ENCODE results near the gene XCL2.
A peak's percentile ranks its signal among the peaks of the same experiment; 100 is the strongest.

Gene XCL2

GRCh38 chr1:168509210-168509609 lies 34.6 kb downstream of the XCL2 start:
- no peak for DNase-seq
- TF ChIP-seq POLR2A (IDR thresholded peaks at IDR 0.05; ENCODE audit: low read length) (no peak), GATA1 (IDR thresholded peaks at IDR 0.05; ENCODE audit: low read depth, low read length) (no peak)

GRCh38 chr1:168507828-168508227 lies 36.0 kb downstream of the XCL2 start:
- no peak for TF ChIP-seq POLR2A (IDR thresholded peaks at IDR 0.05; ENCODE audit: low read length)
- TF ChIP-seq GATA1 (IDR thresholded peaks at IDR 0.05; ENCODE audit: low read depth, low read length), result no peak
- no peak for DNase-seq

GRCh38 chr1:168507231-168507630 lies 36.6 kb downstream of the XCL2 start:
- TF ChIP-seq POLR2A (IDR thresholded peaks at IDR 0.05; ENCODE audit: low read length) (no peak), GATA1 (IDR thresholded peaks at IDR 0.05; ENCODE audit: low read depth, low read length) (no peak)
- DNase-seq, result no peak

GRCh38 chr1:168506204-168506819 lies 37.5 kb downstream of the XCL2 start:
- no peak for DNase-seq
- TF ChIP-seq GATA1 (IDR thresholded peaks at IDR 0.05; ENCODE audit: low read depth, low read length), result no peak
- no peak for TF ChIP-seq POLR2A (IDR thresholded peaks at IDR 0.05; ENCODE audit: low read length)

- DNase-seq, result no peak
- TF ChIP-seq GATA1 (IDR thresholded peaks at IDR 0.05; ENCODE audit: low read depth, low read length) (no peak), POLR2A (IDR thresholded peaks at IDR 0.05; ENCODE audit: low read length) (no peak)
These were observed 38.8 kb downstream of the XCL2 start for GRCh38 chr1:168505006-168505405.

- TF ChIP-seq POLR2A (IDR thresholded peaks at IDR 0.05; ENCODE audit: low read length) (no peak), GATA1 (IDR thresholded peaks at IDR 0.05; ENCODE audit: low read depth, low read length) (no peak)
- DNase-seq, result no peak
These were observed 39.5 kb downstream of the XCL2 start for GRCh38 chr1:168504064-168504837.

GRCh38 chr1:168499688-168500049 lies 44.1 kb downstream of the XCL2 start:
- no peak for DNase-seq
- TF ChIP-seq POLR2A (IDR thresholded peaks at IDR 0.05; ENCODE audit: low read length) (no peak), GATA1 (IDR thresholded peaks at IDR 0.05; ENCODE audit: low read depth, low read length) (no peak)

- TF ChIP-seq GATA1 (IDR thresholded peaks at IDR 0.05; ENCODE audit: low read depth, low read length) (no peak), POLR2A (IDR thresholded peaks at IDR 0.05; ENCODE audit: low read length) (no peak)
- DNase-seq, result peak; percentile 13 to 31
These were observed 44.7 kb downstream of the XCL2 start for GRCh38 chr1:168498956-168499687.

GRCh38 chr1:168498159-168498631 lies 45.6 kb downstream of the XCL2 start:
- peak in 1 of 2 experiments; percentile 50 for DNase-seq
- TF ChIP-seq GATA1 (IDR thresholded peaks at IDR 0.05; ENCODE audit: low read depth, low read length) (no peak), POLR2A (IDR thresholded peaks at IDR 0.05; ENCODE audit: low read length) (no peak)

- TF ChIP-seq POLR2A (IDR thresholded peaks at IDR 0.05; ENCODE audit: low read length) (no peak), GATA1 (IDR thresholded peaks at IDR 0.05; ENCODE audit: low read depth, low read length) (no peak)
These were observed 46.3 kb downstream of the XCL2 start for GRCh38 chr1:168497376-168497950.

GRCh38 chr1:168491527-168492164 lies 52.2 kb downstream of the XCL2 start:
- no peak for TF ChIP-seq GATA1 (IDR thresholded peaks at IDR 0.05; ENCODE audit: low read depth, low read length)
- no peak for TF ChIP-seq POLR2A (IDR thresholded peaks at IDR 0.05; ENCODE audit: low read length)
- DNase-seq, result no peak

More at GRCh38 chr1:168497376-168497950, 46.3 kb downstream of the XCL2 start:
- no peak for DNase-seq
